ENCODE results near the gene OR13C9.

GRCh38 chr9:104575456-104575855 lies 42.5 kb downstream of the OR13C9 start:
- TF ChIP-seq CTCF (IDR thresholded peaks at IDR 0.05) (no peak), POLR2A (IDR thresholded peaks at IDR 0.05) (no peak)

Measured in ovary (tissue), 3 donors.